Globus pallidus (tissue), 1 donor: Measurements from ENCODE around the gene SDK2.
"Not testable (repeated sequence)": the region's sequence is repeated elsewhere in the genome, so short reads cannot be mapped to it uniquely, and the experiment has no call there.

ENCODE experiments used
- DNase-seq: peaks from one replicate; pipeline ENCODE4 v3.0.0-alpha.2; 2015; ENCODE audit warnings: low spot score

The SDK2 gene

GRCh38 chr17:73453494-73453893, 190.8 kb downstream of the SDK2 start:
- DNase-seq = not testable (repeated sequence)

- DNase-seq = no peak
These were observed 191.2 kb downstream of the SDK2 start for GRCh38 chr17:73453090-73453489.

GRCh38 chr17:73452009-73452408, 192.2 kb downstream of the SDK2 start:
- no peak for DNase-seq

GRCh38 chr17:73447319-73447718, 196.9 kb downstream of the SDK2 start:
- no peak for DNase-seq

- no peak for DNase-seq
These were observed 197.6 kb downstream of the SDK2 start for GRCh38 chr17:73446617-73447016.

GRCh38 chr17:73445466-73445865, 198.8 kb downstream of the SDK2 start:
- DNase-seq = no peak

GRCh38 chr17:73444021-73444420, 200.2 kb downstream of the SDK2 start:
- no peak for DNase-seq

GRCh38 chr17:73439597-73439996, 204.6 kb downstream of the SDK2 start:
- DNase-seq = no peak

- no peak for DNase-seq
These were observed 206.4 kb downstream of the SDK2 start for GRCh38 chr17:73437826-73438225.

GRCh38 chr17:73436954-73437353, 207.3 kb downstream of the SDK2 start:
- DNase-seq = no peak

GRCh38 chr17:73435412-73435811, 208.8 kb downstream of the SDK2 start:
- no peak for DNase-seq

GRCh38 chr17:73434154-73434553, 210.1 kb downstream of the SDK2 start:
- DNase-seq = no peak

GRCh38 chr17:73433501-73433900, 210.7 kb downstream of the SDK2 start:
- no peak for DNase-seq

GRCh38 chr17:73432624-73433190, 211.5 kb downstream of the SDK2 start:
- DNase-seq = no peak

GRCh38 chr17:73431401-73432205, 212.6 kb downstream of the SDK2 start:
- no peak for DNase-seq

GRCh38 chr17:73430848-73431247, 213.4 kb downstream of the SDK2 start:
- no peak for DNase-seq

GRCh38 chr17:73430165-73430680, 214.0 kb downstream of the SDK2 start:
- no peak for DNase-seq

- peak; percentile 63 for DNase-seq
These were observed 214.6 kb downstream of the SDK2 start for GRCh38 chr17:73429440-73430164.

- DNase-seq = no peak
These were observed 217.0 kb downstream of the SDK2 start for GRCh38 chr17:73427198-73427597.

GRCh38 chr17:73424571-73424970, 219.7 kb downstream of the SDK2 start:
- DNase-seq = no peak

- DNase-seq = no peak
These were observed 220.4 kb downstream of the SDK2 start for GRCh38 chr17:73423806-73424205.

GRCh38 chr17:73423159-73423715, 221.0 kb downstream of the SDK2 start:
- DNase-seq = no peak

- DNase-seq = no peak
These were observed 222.1 kb downstream of the SDK2 start for GRCh38 chr17:73422121-73422520.
